Measurements from ENCODE around the gene TMED3. TPM values are rescaled to one million over a fixed set of nuclear protein-coding genes. Genes with fewer than 3 reads are reported as not detected.

Gene TMED3
- total and polyA plus RNA-seq, 2 donors (not counting 3 experiments of a cell fraction or from before 2014, with no cell fraction given): 105 to 322 TPM

DNA sequence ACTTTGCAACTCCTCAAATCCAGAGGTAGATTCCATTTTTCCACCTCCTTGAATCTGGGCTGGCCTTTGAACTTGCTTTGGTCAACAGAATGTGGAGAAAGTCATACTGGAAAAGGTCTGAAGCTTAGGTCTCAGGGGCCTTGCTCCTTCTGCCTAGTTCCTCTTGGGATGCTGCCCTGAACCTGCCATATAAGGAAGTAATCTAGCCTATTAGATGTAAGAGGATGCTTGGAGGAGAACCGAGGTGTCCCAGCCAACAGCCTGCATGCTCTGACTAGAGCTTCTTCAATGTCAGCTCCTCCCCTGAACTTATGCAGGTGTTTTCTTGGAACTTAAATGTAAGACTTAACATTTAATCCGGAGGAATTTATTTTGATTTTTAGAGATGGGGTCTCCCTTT, 2.0 kb upstream of the TMED3 start:
- Histone ChIP-seq H3K9me1 (replicated peaks; ENCODE audit: control insufficient read depth, extremely low read depth, insufficient read depth, low read length) (no peaks in the 10 kb centered on the region), H3K9ac (replicated peaks; ENCODE audit: extremely low read depth, insufficient read depth, low read length) (no peak overlapping the region), H3K27me3 (ENCODE audit: control insufficient read depth in 2 of 2, insufficient read depth in 2 of 2, low read length in 2 of 2) (peaks cover 20 to 47% of the 10 kb centered on the region in 2 experiments), H3K36me3 (ENCODE audit: control insufficient read depth in 2 of 2, extremely low read depth in 1 of 2, insufficient read depth in 2 of 2, low read length in 2 of 2) (peaks cover 5% of the 10 kb centered on the region in 2 experiments), H3K79me2 (ENCODE audit: control insufficient read depth, insufficient read depth, low read length) (peaks cover 29% of the 10 kb centered on the region), H3K4me1 (ENCODE audit: control insufficient read depth, extremely low read depth, insufficient read depth, low read length) (peaks cover 16% of the 10 kb centered on the region), H3K9me3 (replicated peaks; ENCODE audit: control insufficient read depth, insufficient read depth, low read length) (no peaks in the 10 kb centered on the region), H3K4me3 (replicated peaks in 1 of 3; ENCODE audit: insufficient read depth in 1 of 3, low read depth in 1 of 3, low read length in 3 of 3) (no peak overlapping the region), H2AFZ (ENCODE audit: low read depth, low read length) (no peak overlapping the region), H3K27ac (ENCODE audit: insufficient read depth, low read depth, low read length) (no peak overlapping the region), H3K4me2 (ENCODE audit: insufficient read depth, low read length) (no peak overlapping the region), H4K20me1 (replicated peaks; ENCODE audit: control insufficient read depth, extremely low read depth, insufficient read depth, low read length) (no peaks in the 10 kb centered on the region)
- intact Hi-C loops (cut with micrococcal nuclease): no loop called here
- no peak for FAIRE-seq
- no peak for TF ChIP-seq FOS (IDR thresholded peaks at IDR 0.05; ENCODE audit: borderline replicate concordance, insufficient read depth, low read length)
- TF ChIP-seq, protein P1, sequence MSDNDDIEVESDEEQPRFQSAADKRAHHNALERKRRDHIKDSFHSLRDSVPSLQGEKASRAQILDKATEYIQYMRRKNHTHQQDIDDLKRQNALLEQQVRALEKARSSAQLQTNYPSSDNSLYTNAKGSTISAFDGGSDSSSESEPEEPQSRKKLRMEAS (IDR thresholded peaks at IDR 0.05; ENCODE audit: insufficient read depth, insufficient read length): no peak
- TF ChIP-seq, protein P2, sequence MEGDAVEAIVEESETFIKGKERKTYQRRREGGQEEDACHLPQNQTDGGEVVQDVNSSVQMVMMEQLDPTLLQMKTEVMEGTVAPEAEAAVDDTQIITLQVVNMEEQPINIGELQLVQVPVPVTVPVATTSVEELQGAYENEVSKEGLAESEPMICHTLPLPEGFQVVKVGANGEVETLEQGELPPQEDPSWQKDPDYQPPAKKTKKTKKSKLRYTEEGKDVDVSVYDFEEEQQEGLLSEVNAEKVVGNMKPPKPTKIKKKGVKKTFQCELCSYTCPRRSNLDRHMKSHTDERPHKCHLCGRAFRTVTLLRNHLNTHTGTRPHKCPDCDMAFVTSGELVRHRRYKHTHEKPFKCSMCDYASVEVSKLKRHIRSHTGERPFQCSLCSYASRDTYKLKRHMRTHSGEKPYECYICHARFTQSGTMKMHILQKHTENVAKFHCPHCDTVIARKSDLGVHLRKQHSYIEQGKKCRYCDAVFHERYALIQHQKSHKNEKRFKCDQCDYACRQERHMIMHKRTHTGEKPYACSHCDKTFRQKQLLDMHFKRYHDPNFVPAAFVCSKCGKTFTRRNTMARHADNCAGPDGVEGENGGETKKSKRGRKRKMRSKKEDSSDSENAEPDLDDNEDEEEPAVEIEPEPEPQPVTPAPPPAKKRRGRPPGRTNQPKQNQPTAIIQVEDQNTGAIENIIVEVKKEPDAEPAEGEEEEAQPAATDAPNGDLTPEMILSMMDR (IDR thresholded peaks at IDR 0.05; ENCODE audit: extremely low read depth in 1 of 2, insufficient read depth in 1 of 2, low read depth in 1 of 2, low read length in 2 of 2): no peak
- no peak for TF ChIP-seq EZH2 (IDR thresholded peaks at IDR 0.05; ENCODE audit: borderline replicate concordance, low read depth, low read length, severe bottlenecking)
- TF ChIP-seq POLR2AphosphoS5 (IDR thresholded peaks at IDR 0.05; ENCODE audit: insufficient read depth, low read depth, low read length): no peak
- TF ChIP-seq JUN (IDR thresholded peaks at IDR 0.05; ENCODE audit: borderline replicate concordance, insufficient read depth, insufficient read length, low read depth): no peak
- no peak for TF ChIP-seq GATA2 (IDR thresholded peaks at IDR 0.05; ENCODE audit: insufficient read depth, insufficient read length, low read depth, low read length)
- TF ChIP-seq POLR2A (IDR thresholded peaks at IDR 0.05; ENCODE audit: low read depth, low read length): no peak
- ChIA-PET CTCF (interaction anchor here (3.9 kb wide), 1 partner anchor 32 kb away, joined by 27 read pairs; no protein-coding TSS in a partner anchor), POLR2A (no interaction called here)
- no peak for DNase-seq (ENCODE audit: low read depth, low spot score)
- dilution Hi-C loops (cut with MboI; ENCODE audit: extremely low pct_ligation_motif_present, low sequenced_read_pairs): no loop called here
- no TSS peak for BruUV-seq (replicated peaks)
